Left ventricle myocardium inferior (tissue), 1 donor: ENCODE data around the gene CABCOCO1. TPM values are rescaled to one million over a fixed set of nuclear protein-coding genes. Genes with fewer than 3 reads are reported as not detected.
A peak's percentile ranks its signal among the peaks of the same experiment; 100 is the strongest.

Experiments used
- DNase-seq: peaks from one replicate; pipeline ENCODE4 v3.0.0-alpha.2; 2020
- H3K27ac ChIP-seq: fragments of 200-600 bp; replicated peaks from 2 replicates; pipeline ENCODE4 v1.8.0; 2021
- H3K27me3 ChIP-seq: fragments of 200-600 bp; 2 replicates; pipeline ENCODE4 v1.8.0; 2021; ENCODE audit warnings: low read depth
- H3K36me3 ChIP-seq: fragments of 200-600 bp; 2 replicates; pipeline ENCODE4 v1.8.0; 2021
- H3K4me1 ChIP-seq: fragments of 200-600 bp; 2 replicates; pipeline ENCODE4 v1.8.0; 2021
- H3K4me3 ChIP-seq: fragments of 200-600 bp; 2 replicates; pipeline ENCODE4 v1.8.0; 2021; ENCODE audit warnings: mild to moderate bottlenecking, moderate library complexity
- H3K9me3 ChIP-seq: fragments of 200-600 bp; replicated peaks from 2 replicates; pipeline ENCODE4 v1.8.0; 2021
- CTCF ChIP-seq: fragments of 200-600 bp; IDR thresholded peaks from 2 replicates; pipeline ENCODE4 v1.8.0; 2021; ENCODE audit warnings: antibody characterized with exemption, mild to moderate bottlenecking, borderline replicate concordance
- intact Hi-C: fragments of 100-400 bp; cut with micrococcal nuclease; formaldehyde crosslinking; loops from one replicate; pipeline ENCODE4 v1.11.0; 2022
- long read RNA-seq: library from polyadenylated mRNA; unstranded; transcript quantifications from one replicate; pipeline ENCODE4 v2.0.0, GENCODE V29; 2021
- total RNA-seq: library from RNA; stranded (reverse); fragmentation: NEBNext Ultra II Directional; extraction: Animal tissue kit (Norgen Biotek cat#: 25700); gene quantifications from one replicate; pipeline ENCODE4 v1.2.1, GENCODE V29; 2021
- donor health status: DM: no; HTN: yes; CAD: no; lungs with severe emphysema.

Gene CABCOCO1
- not detected for total RNA-seq
- long read RNA-seq: 0 reads

- Histone ChIP-seq H3K9me3 (no peaks in the 10 kb centered on the region), H3K4me3 (peak within 1 kb of the TSS; percentile 67), H3K27me3 (peaks cover 24% of the 10 kb centered on the region), H3K27ac (peak within 1 kb of the TSS; percentile 77), H3K4me1 (peaks cover 13% of the 10 kb centered on the region), H3K36me3 (no peaks in the 10 kb centered on the region)
- peak; percentile 63 for DNase-seq
- peak; percentile 25 for TF ChIP-seq CTCF
- intact Hi-C loops: no loop called here
Measured at GRCh38 chr10:61662794-61663259, at the start of gene CABCOCO1. Gene CABCOCO1 (plus strand): TSS chr10:61662929. CDS start chr10:61662973, 44 bp downstream.

GRCh38 chr10:61613665-61614064 lies 49.1 kb upstream of the CABCOCO1 start:
- no peaks in the 10 kb centered on the region for H3K27me3 ChIP-seq
- H3K27ac ChIP-seq: no peak overlapping the region
- DNase-seq: no peak

GRCh38 chr10:61616611-61617010 lies 46.1 kb upstream of the CABCOCO1 start:
- Histone ChIP-seq H3K27ac (no peak overlapping the region), H3K27me3 (peaks cover 23% of the 10 kb centered on the region), H3K9me3 (no peaks in the 10 kb centered on the region), H3K4me1 (no peaks in the 10 kb centered on the region), H3K4me3 (no peak overlapping the region), H3K36me3 (no peaks in the 10 kb centered on the region)
- no peak for TF ChIP-seq CTCF
- intact Hi-C loops: no loop called here
- DNase-seq: no peak

More at GRCh38 chr10:61613665-61614064, 49.1 kb upstream of the CABCOCO1 start:
- Histone ChIP-seq H3K4me3 (no peak overlapping the region), H3K4me1 (no peaks in the 10 kb centered on the region), H3K36me3 (no peaks in the 10 kb centered on the region), H3K9me3 (no peaks in the 10 kb centered on the region)
- intact Hi-C loops: no loop called here
- TF ChIP-seq CTCF: no peak

- no peak for TF ChIP-seq CTCF
- no peak for DNase-seq
- H3K27me3 ChIP-seq: peaks cover 23% of the 10 kb centered on the region
- no peak overlapping the region for H3K4me3 ChIP-seq
- intact Hi-C loops: no loop called here
- no peak overlapping the region for H3K27ac ChIP-seq
- no peaks in the 10 kb centered on the region for H3K4me1 ChIP-seq
- H3K36me3 ChIP-seq: no peaks in the 10 kb centered on the region
- no peaks in the 10 kb centered on the region for H3K9me3 ChIP-seq
Measured at GRCh38 chr10:61617180-61617579, 45.5 kb upstream of the CABCOCO1 start.

- no peaks in the 10 kb centered on the region for H3K9me3 ChIP-seq
- DNase-seq: no peak
- H3K4me1 ChIP-seq: no peaks in the 10 kb centered on the region
- intact Hi-C loops: no loop called here
- no peak overlapping the region for H3K4me3 ChIP-seq
- H3K27me3 ChIP-seq: peaks cover 23% of the 10 kb centered on the region
- H3K36me3 ChIP-seq: no peaks in the 10 kb centered on the region
- no peak for TF ChIP-seq CTCF
- H3K27ac ChIP-seq: no peak overlapping the region
Measured at GRCh38 chr10:61617586-61617985, 45.1 kb upstream of the CABCOCO1 start.
